ENCODE results near the gene TMEM218. TPM values are rescaled to one million over a fixed set of nuclear protein-coding genes. Genes with fewer than 3 reads are reported as not detected.

Gene TMEM218
- total and polyA plus RNA-seq, 2 donors (not counting 1 experiment from before 2014, with no cell fraction given), result 31.9 to 34.8 TPM

- Histone ChIP-seq H4K20me1 (ENCODE audit: control insufficient read depth, extremely low read depth, insufficient read depth, low read length) (no peaks in the 10 kb centered on the region), H3K4me2 (ENCODE audit: extremely low read depth, insufficient read depth, low read length) (no peak overlapping the region), H3K27ac (ENCODE audit: insufficient read depth, low read length) (no peak overlapping the region), H3K4me1 (ENCODE audit: control insufficient read depth, extremely low read depth, insufficient read depth, low read length) (no peaks in the 10 kb centered on the region), H3K27me3 (ENCODE audit: control insufficient read depth, insufficient read depth, low read length) (no peaks in the 10 kb centered on the region), H3K9ac (ENCODE audit: insufficient read depth, low read length) (no peak overlapping the region), H3K9me3 (ENCODE audit: control insufficient read depth, insufficient read depth, low read depth, low read length) (no peaks in the 10 kb centered on the region), H3K79me2 (ENCODE audit: control insufficient read depth, insufficient read depth, low read length) (no peaks in the 10 kb centered on the region), H2AFZ (ENCODE audit: low read length) (no peak overlapping the region), H3K4me3 (replicated peaks in 1 of 4; ENCODE audit: control extremely low read depth in 1 of 4, insufficient read depth in 1 of 4, low read depth in 3 of 4, low read length in 4 of 4) (no peak overlapping the region), H3K36me3 (ENCODE audit: control insufficient read depth, insufficient read depth, low read length) (no peaks in the 10 kb centered on the region)
- no peak for DNase-seq (ENCODE audit: low read depth in 2 of 2)
- TF ChIP-seq EZH2 (IDR thresholded peaks at IDR 0.05; ENCODE audit: low read length, missing control alignments), result no peak
- TF ChIP-seq CTCF (conservative IDR thresholded peaks at IDR 0.05 in 1 of 2, IDR thresholded peaks at IDR 0.05 in 1 of 2; ENCODE audit: low read depth in 1 of 2, low read length in 2 of 2), result no peak
Observed at GRCh38 chr11:125053167-125053566, 58.3 kb downstream of the TMEM218 start.

GRCh38 chr11:125052047-125052446 lies 59.4 kb downstream of the TMEM218 start:
- no peaks in the 10 kb centered on the region for H4K20me1 ChIP-seq (ENCODE audit: control insufficient read depth, extremely low read depth, insufficient read depth, low read length)

GRCh38 chr11:125049164-125049792 lies 62.1 kb downstream of the TMEM218 start:
- no peak for DNase-seq (ENCODE audit: low read depth in 2 of 2)
- Histone ChIP-seq H3K27me3 (ENCODE audit: control insufficient read depth, insufficient read depth, low read length) (no peaks in the 10 kb centered on the region), H4K20me1 (ENCODE audit: control insufficient read depth, extremely low read depth, insufficient read depth, low read length) (no peaks in the 10 kb centered on the region)

More at GRCh38 chr11:125052047-125052446, 59.4 kb downstream of the TMEM218 start:
- H3K9ac ChIP-seq (ENCODE audit: insufficient read depth, low read length), result no peak overlapping the region
- H2AFZ ChIP-seq (ENCODE audit: low read length), result no peak overlapping the region
- H3K9me3 ChIP-seq (ENCODE audit: control insufficient read depth, insufficient read depth, low read depth, low read length), result no peaks in the 10 kb centered on the region
- no peak overlapping the region for H3K4me2 ChIP-seq (ENCODE audit: extremely low read depth, insufficient read depth, low read length)
- H3K27ac ChIP-seq (ENCODE audit: insufficient read depth, low read length), result no peak overlapping the region
- no peaks in the 10 kb centered on the region for H3K4me1 ChIP-seq (ENCODE audit: control insufficient read depth, extremely low read depth, insufficient read depth, low read length)
- no peaks in the 10 kb centered on the region for H3K79me2 ChIP-seq (ENCODE audit: control insufficient read depth, insufficient read depth, low read length)
- no peak overlapping the region for H3K4me3 ChIP-seq (replicated peaks in 1 of 4; ENCODE audit: control extremely low read depth in 1 of 4, insufficient read depth in 1 of 4, low read depth in 3 of 4, low read length in 4 of 4)
- DNase-seq (ENCODE audit: low read depth in 2 of 2), result no peak
- H3K27me3 ChIP-seq (ENCODE audit: control insufficient read depth, insufficient read depth, low read length), result no peaks in the 10 kb centered on the region
- H3K36me3 ChIP-seq (ENCODE audit: control insufficient read depth, insufficient read depth, low read length), result no peaks in the 10 kb centered on the region
- no peak for TF ChIP-seq EZH2 (IDR thresholded peaks at IDR 0.05; ENCODE audit: low read length, missing control alignments)
- TF ChIP-seq CTCF (conservative IDR thresholded peaks at IDR 0.05 in 1 of 2, IDR thresholded peaks at IDR 0.05 in 1 of 2; ENCODE audit: low read depth in 1 of 2, low read length in 2 of 2), result no peak

More at GRCh38 chr11:125049164-125049792, 62.1 kb downstream of the TMEM218 start:
- Histone ChIP-seq H3K9ac (ENCODE audit: insufficient read depth, low read length) (no peak overlapping the region), H3K4me1 (ENCODE audit: control insufficient read depth, extremely low read depth, insufficient read depth, low read length) (no peaks in the 10 kb centered on the region), H3K9me3 (ENCODE audit: control insufficient read depth, insufficient read depth, low read depth, low read length) (no peaks in the 10 kb centered on the region), H3K4me2 (ENCODE audit: extremely low read depth, insufficient read depth, low read length) (no peak overlapping the region), H3K27ac (ENCODE audit: insufficient read depth, low read length) (no peak overlapping the region), H3K79me2 (ENCODE audit: control insufficient read depth, insufficient read depth, low read length) (no peaks in the 10 kb centered on the region), H3K4me3 (replicated peaks in 1 of 4; ENCODE audit: control extremely low read depth in 1 of 4, insufficient read depth in 1 of 4, low read depth in 3 of 4, low read length in 4 of 4) (no peak overlapping the region), H2AFZ (ENCODE audit: low read length) (no peak overlapping the region), H3K36me3 (ENCODE audit: control insufficient read depth, insufficient read depth, low read length) (no peaks in the 10 kb centered on the region)
- no peak for TF ChIP-seq CTCF (conservative IDR thresholded peaks at IDR 0.05 in 1 of 2, IDR thresholded peaks at IDR 0.05 in 1 of 2; ENCODE audit: low read depth in 1 of 2, low read length in 2 of 2)
- TF ChIP-seq EZH2 (IDR thresholded peaks at IDR 0.05; ENCODE audit: low read length, missing control alignments), result no peak

Other genes starting within 250 kb of the TMEM218 start
- gene ROBO3, start 246.2 kb downstream of the TMEM218 start, total RNA-seq, result 11.6 and 25.4 TPM in 2 replicates
- gene ROBO3, start 246.2 kb downstream of the TMEM218 start, polyA plus RNA-seq, result 7.2 and 8.8 TPM in 2 replicates
- 0.26 and 0.66 TPM in 2 replicates for gene ROBO4, start 213.8 kb downstream of the TMEM218 start, total RNA-seq
- gene ROBO4, start 213.8 kb downstream of the TMEM218 start, polyA plus RNA-seq, result 0.45 and 0.63 TPM in 2 replicates
- gene HEPN1, start 192.4 kb downstream of the TMEM218 start, total RNA-seq, result not detected in 2 replicates
- not detected in 2 replicates for gene HEPN1, start 192.4 kb downstream of the TMEM218 start, polyA plus RNA-seq
- under 0.01 TPM in 1 of 2 replicates, not detected in the other for gene HEPACAM, start 175.6 kb downstream of the TMEM218 start, total RNA-seq
- 0.08 and 0.11 TPM in 2 replicates for gene HEPACAM, start 175.6 kb downstream of the TMEM218 start, polyA plus RNA-seq
- gene CCDC15, start 157.4 kb downstream of the TMEM218 start, total RNA-seq, result 0.77 and 2.3 TPM in 2 replicates
- gene CCDC15, start 157.4 kb downstream of the TMEM218 start, polyA plus RNA-seq, result 1.2 and 4.0 TPM in 2 replicates
- 0.26 and 0.83 TPM in 2 replicates for gene SLC37A2, start 48.3 kb downstream of the TMEM218 start, total RNA-seq
- gene SLC37A2, start 48.3 kb downstream of the TMEM218 start, polyA plus RNA-seq, result 0.36 and 2.2 TPM in 2 replicates
- gene PKNOX2, start 53.1 kb upstream of the TMEM218 start, total RNA-seq, result 0.33 and 1.0 TPM in 2 replicates
- 1.5 and 2.2 TPM in 2 replicates for gene PKNOX2, start 53.1 kb upstream of the TMEM218 start, polyA plus RNA-seq